Duodenal mucosa (tissue), 2 donors: Measurements from ENCODE around the gene GID8.
A peak's percentile ranks its signal among the peaks of the same experiment; 100 is the strongest.

Experiments
- H3K27ac ChIP-seq: one replicate; pipeline ENCODE4 v1.7.0; 2013; ENCODE audit warnings: low read depth, low read length
- H3K27me3 ChIP-seq, 2 donors: one replicate each; pipeline ENCODE4 v1.7.0; 2013; ENCODE audit warnings: low read length in 2 of 2, control low read depth in 1 of 2; ENCODE audit not compliant: insufficient read depth in 2 of 2, control insufficient read depth in 1 of 2
- H3K36me3 ChIP-seq, 2 donors: one replicate each; pipeline ENCODE4 v1.7.0; 2013; ENCODE audit warnings: low read length in 2 of 2, control low read depth in 1 of 2; ENCODE audit not compliant: insufficient read depth in 2 of 2, control insufficient read depth in 1 of 2
- H3K4me1 ChIP-seq, 2 donors: one replicate each; pipeline ENCODE4 v1.7.0; 2013; ENCODE audit warnings: low read length in 2 of 2, control low read depth in 1 of 2; ENCODE audit not compliant: insufficient read depth in 2 of 2, control insufficient read depth in 1 of 2
- H3K4me3 ChIP-seq, 2 donors: one replicate each; pipeline ENCODE4 v1.7.0; 2013; ENCODE audit warnings: low read length in 2 of 2, low read depth in 1 of 2
- H3K9ac ChIP-seq, 2 donors: one replicate each; pipeline ENCODE4 v1.7.0; 2013; ENCODE audit warnings: low read length in 2 of 2, low read depth in 1 of 2
- H3K9me3 ChIP-seq, 2 donors: one replicate each; pipeline ENCODE4 v1.7.0; 2013; ENCODE audit warnings: low read length in 2 of 2, control low read depth in 1 of 2; ENCODE audit not compliant: control insufficient read depth in 1 of 2

The GID8 gene

DNA sequence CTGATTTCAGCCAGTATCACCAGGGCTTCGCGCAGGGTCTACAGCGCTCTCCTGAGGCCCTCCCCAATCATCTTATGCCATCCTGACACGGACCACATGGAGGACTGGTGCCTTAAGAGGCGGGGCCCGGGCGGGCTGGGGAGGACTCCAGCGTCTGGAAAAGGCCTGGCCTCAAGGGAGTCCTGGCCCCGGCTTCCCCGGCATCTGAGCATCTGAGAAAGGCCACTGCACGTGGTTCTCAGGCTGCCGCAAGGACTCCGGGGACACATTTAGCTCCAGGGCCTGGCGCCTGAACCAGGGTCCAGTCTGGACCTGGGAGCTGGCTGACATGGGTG is 47.5 kb downstream of the GID8 start:
- no peak overlapping the region for H3K4me3 ChIP-seq
- no peak overlapping the region for H3K9ac ChIP-seq
- no peaks in the 10 kb centered on the region for H3K9me3 ChIP-seq
- H3K4me1 ChIP-seq, result no peaks in the 10 kb centered on the region
- H3K27me3 ChIP-seq, result peaks cover 18 to 33% of the 10 kb centered on the region in 2 donors
- H3K36me3 ChIP-seq, result no peaks in the 10 kb centered on the region
- no peak overlapping the region for H3K27ac ChIP-seq

DNA sequence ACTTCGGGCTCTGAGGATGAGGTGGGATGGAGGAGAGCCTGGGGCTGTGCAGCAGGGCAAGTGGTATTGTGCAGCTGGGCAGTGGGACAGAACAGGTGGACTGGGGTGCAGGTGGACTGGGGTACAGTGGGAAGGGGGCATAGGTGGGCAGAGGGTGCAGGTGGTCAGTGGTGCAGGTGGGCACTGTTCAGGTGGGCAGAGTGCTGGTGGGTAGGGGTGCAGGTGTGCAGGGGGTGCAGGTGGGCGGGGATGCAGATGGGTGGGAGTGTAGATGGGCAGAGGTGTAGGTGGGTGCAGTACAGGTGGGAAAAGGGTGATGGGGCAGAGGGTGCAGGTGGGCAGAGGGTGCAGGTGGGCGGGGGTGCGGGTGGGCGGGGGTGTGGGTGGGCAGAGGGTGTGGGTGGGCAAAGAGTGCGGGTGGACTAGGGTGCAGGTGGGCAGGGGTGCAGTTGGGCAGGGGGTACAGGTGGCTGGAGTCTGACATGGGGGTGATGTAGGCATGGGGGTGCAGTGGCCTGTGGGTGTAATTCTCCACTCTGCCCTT is 48.4 kb downstream of the GID8 start:
- H3K27ac ChIP-seq, result no peak overlapping the region
- H3K9ac ChIP-seq, result no peak overlapping the region
- H3K9me3 ChIP-seq, result no peaks in the 10 kb centered on the region
- no peaks in the 10 kb centered on the region for H3K4me1 ChIP-seq
- H3K36me3 ChIP-seq, result no peaks in the 10 kb centered on the region
- peaks cover 17 to 26% of the 10 kb centered on the region in 2 donors for H3K27me3 ChIP-seq
- no peak overlapping the region for H3K4me3 ChIP-seq

DNA sequence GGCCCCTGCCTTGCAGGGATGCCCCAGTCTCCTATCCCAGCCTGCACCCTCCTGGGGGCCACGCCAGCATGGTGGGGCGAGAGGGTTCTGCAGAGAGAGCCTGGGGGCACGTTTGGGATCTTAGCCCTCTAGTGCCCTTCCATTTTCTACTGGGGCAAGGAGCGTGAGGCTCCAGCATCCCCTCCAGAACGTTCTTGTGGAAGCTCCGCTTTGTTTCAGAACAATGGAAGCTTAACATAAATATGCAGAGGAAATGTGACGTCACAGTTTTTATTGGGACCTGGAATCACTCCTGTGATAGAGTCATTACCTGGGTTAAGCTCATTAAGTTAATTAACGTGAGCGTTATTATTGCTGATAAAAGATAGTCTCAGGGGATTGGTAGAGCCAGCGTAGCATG is 49.2 kb downstream of the GID8 start:
- Histone ChIP-seq H3K27me3 (peaks cover 14 to 23% of the 10 kb centered on the region in 2 donors), H3K4me1 (no peaks in the 10 kb centered on the region), H3K4me3 (no peak overlapping the region), H3K27ac (no peak overlapping the region), H3K9me3 (no peaks in the 10 kb centered on the region), H3K9ac (no peak overlapping the region), H3K36me3 (no peaks in the 10 kb centered on the region)

- Histone ChIP-seq H3K36me3 (no peaks in the 10 kb centered on the region), H3K9ac (no peak overlapping the region), H3K27me3 (peaks cover 10 to 22% of the 10 kb centered on the region in 2 donors), H3K27ac (no peak overlapping the region), H3K4me3 (peak overlapping the region; percentile 35 to 45), H3K4me1 (no peaks in the 10 kb centered on the region), H3K9me3 (no peaks in the 10 kb centered on the region)
Measured at GRCh38 chr20:62989201-62989601, 51.3 kb downstream of the GID8 start.

DNA sequence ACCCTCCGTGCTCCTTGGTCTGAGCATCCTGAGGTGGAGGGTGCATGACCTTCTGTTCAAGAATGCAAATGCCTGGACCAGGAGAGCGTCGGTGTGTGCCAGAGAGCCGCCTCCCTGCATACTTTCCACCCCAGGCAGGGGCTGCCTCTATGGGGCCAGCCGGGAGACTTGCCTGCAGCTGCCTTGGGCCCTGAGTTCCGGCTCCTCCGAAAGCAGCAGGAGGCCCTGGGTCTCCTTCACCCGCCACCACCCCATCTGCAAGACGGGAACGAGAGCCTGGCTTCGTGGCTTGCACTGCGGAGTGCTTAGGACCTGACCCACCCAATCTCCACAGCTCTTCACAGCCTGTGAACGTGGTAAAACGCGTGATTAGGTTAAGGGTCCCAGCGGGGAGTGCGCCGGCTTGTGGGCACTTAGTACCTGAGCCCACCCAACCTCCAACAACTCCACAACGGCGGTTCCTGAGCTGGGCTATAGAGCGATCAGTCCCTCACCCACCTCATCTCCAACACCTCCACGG is 52.4 kb downstream of the GID8 start:
- Histone ChIP-seq H3K36me3 (no peaks in the 10 kb centered on the region), H3K4me1 (no peaks in the 10 kb centered on the region), H3K27me3 (peaks cover 10 to 19% of the 10 kb centered on the region in 2 donors), H3K9ac (no peak overlapping the region), H3K4me3 (no peak overlapping the region), H3K27ac (no peak overlapping the region), H3K9me3 (no peaks in the 10 kb centered on the region)

GRCh38 chr20:62991196-62991807 is 53.4 kb downstream of the GID8 start:
- H3K9ac ChIP-seq, result no peak overlapping the region
- H3K27me3 ChIP-seq, result peaks cover 10 to 20% of the 10 kb centered on the region in 2 donors

DNA sequence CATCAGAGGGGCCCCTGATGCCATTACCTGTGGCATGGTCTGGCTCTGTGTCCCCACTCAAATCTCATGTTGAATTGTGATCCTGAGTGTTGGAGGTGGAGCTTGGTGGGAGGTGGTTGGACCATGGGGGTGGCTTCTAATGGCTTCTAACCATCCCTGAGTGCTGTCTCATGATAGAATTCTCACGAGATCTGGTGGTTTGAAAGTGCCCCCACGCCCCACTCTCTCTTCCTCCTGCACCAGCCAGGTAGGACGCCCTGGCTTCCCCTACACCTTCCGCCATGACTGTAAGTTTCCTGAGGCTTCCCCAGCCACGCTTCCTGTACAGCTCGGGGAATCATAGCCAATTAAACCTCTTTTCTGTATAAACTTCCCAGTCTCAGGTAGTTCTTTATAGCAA is 53.9 kb downstream of the GID8 start:
- H3K27ac ChIP-seq, result no peak overlapping the region
- H3K9me3 ChIP-seq, result no peaks in the 10 kb centered on the region
- H3K36me3 ChIP-seq, result no peaks in the 10 kb centered on the region
- H3K4me3 ChIP-seq, result no peak overlapping the region
- H3K27me3 ChIP-seq, result peaks cover 8 to 26% of the 10 kb centered on the region in 2 donors
- no peaks in the 10 kb centered on the region for H3K4me1 ChIP-seq
- H3K9ac ChIP-seq, result no peak overlapping the region

More at GRCh38 chr20:62991196-62991807, 53.4 kb downstream of the GID8 start:
- no peak overlapping the region for H3K27ac ChIP-seq
- no peaks in the 10 kb centered on the region for H3K9me3 ChIP-seq
- H3K36me3 ChIP-seq, result no peaks in the 10 kb centered on the region
- H3K4me1 ChIP-seq, result no peaks in the 10 kb centered on the region
- H3K4me3 ChIP-seq, result no peak overlapping the region

DNA sequence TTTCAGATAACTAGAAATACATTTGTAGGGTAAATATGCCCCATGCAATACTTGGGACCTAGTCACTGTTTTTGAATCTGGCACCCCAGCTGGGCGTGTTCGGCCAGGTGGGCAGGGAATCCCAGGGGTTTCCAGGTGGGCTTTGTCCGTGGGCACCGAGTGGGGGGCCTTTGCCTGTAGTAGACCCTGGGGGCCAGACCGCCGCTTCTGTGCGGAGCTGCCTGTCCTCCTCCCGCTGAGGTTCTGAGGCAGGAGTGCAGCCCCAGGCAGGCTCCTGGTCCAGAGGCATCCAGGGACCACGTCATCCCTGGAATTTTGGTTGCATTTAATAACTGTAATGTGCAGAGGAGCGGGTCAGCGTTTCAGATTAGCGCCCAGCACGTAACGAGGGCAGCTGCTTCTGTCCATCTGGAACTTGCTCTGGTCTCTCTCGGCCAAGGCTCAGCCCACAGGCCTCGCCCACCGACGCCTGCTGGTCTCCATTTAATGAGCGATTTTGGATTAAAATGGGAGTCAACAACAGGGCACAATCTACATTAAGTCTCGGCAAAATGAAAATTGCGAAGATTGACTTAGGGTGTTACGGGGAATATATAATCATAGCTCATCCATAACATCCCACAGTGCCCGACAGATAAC is 56.0 kb downstream of the GID8 start:
- Histone ChIP-seq H3K27ac (no peak overlapping the region), H3K9ac (no peak overlapping the region), H3K4me1 (no peaks in the 10 kb centered on the region), H3K36me3 (no peaks in the 10 kb centered on the region), H3K9me3 (no peaks in the 10 kb centered on the region), H3K4me3 (no peak overlapping the region), H3K27me3 (peaks cover under 1 to 36% of the 10 kb centered on the region in 2 donors)

- H3K9me3 ChIP-seq, result no peaks in the 10 kb centered on the region
- no peak overlapping the region for H3K4me3 ChIP-seq
- H3K27me3 ChIP-seq, result peaks cover 1 to 36% of the 10 kb centered on the region in 2 donors
- no peaks in the 10 kb centered on the region for H3K4me1 ChIP-seq
- H3K9ac ChIP-seq, result no peak overlapping the region
- no peaks in the 10 kb centered on the region for H3K36me3 ChIP-seq
- H3K27ac ChIP-seq, result no peak overlapping the region
Measured at GRCh38 chr20:62994869-62995281, 56.9 kb downstream of the GID8 start.

- Histone ChIP-seq H3K9me3 (no peaks in the 10 kb centered on the region), H3K27me3 (peaks cover 7 to 38% of the 10 kb centered on the region in 2 donors), H3K36me3 (no peaks in the 10 kb centered on the region), H3K4me1 (no peaks in the 10 kb centered on the region), H3K9ac (no peak overlapping the region), H3K4me3 (no peak overlapping the region), H3K27ac (no peak overlapping the region)
Measured at GRCh38 chr20:62995481-62995880, 57.5 kb downstream of the GID8 start.
